PC-9 (cell line): Measurements from ENCODE around the gene USP13. TPM values are rescaled to one million over a fixed set of nuclear protein-coding genes. Genes with fewer than 3 reads are reported as not detected.

Experiments
- BruUV-seq: library from RNA; stranded (reverse); fragments of 400-500 nt; replicated peaks from 2 replicates; lab custom pipeline; 2021; lab: Mats Ljungman, UMichigan
- CTCF ChIA-PET: fragments of 300-600 bp; sonication (Branson Sonifier 250); formaldehyde crosslinking; loops from one replicate; lab custom pipeline; 2022; ENCODE audit warnings: antibody characterized with exemption; lab: Charles Lee
- POLR2A ChIA-PET: fragments of 300-600 bp; sonication (Branson Sonifier 250); formaldehyde crosslinking; loops from one replicate; lab custom pipeline; 2022; ENCODE audit warnings: antibody characterized with exemption; ENCODE audit not compliant: unreplicated experiment; lab: Charles Lee
- DNase-seq, 2 experiments: peaks; one replicate each; pipeline versions ENCODE4 v3.0.0 to v3.0.0-alpha.2; 2015 to 2022; ENCODE audit warnings: mixed read lengths in 1 of 2
- H2AFZ ChIP-seq: fragments of 200-600 bp; sonication (generic); 2 replicates; pipeline ENCODE4 v1.8.1; 2017; ENCODE audit warnings: antibody characterized with exemption
- H3F3A ChIP-seq: fragments of 200-600 bp; sonication (generic); 2 replicates; pipeline ENCODE4 v1.8.1; 2017; ENCODE audit warnings: antibody characterized with exemption, mild to moderate bottlenecking, low read depth; ENCODE audit not compliant: insufficient read depth
- H3K27ac ChIP-seq: fragments of 200-600 bp; sonication (generic); 2 replicates; pipeline ENCODE4 v1.6.1; 2016; ENCODE audit warnings: mixed run types
- H3K27me3 ChIP-seq: fragments of 200-600 bp; sonication (generic); 2 replicates; pipeline ENCODE4 v1.6.1; 2016; ENCODE audit warnings: low read depth, mixed run types; ENCODE audit not compliant: insufficient read depth
- H3K36me3 ChIP-seq: fragments of 200-600 bp; sonication (generic); 2 replicates; pipeline ENCODE4 v1.6.1; 2016; ENCODE audit warnings: low read depth, mixed run types
- H3K4me1 ChIP-seq: fragments of 200-600 bp; sonication (generic); replicated peaks from 2 replicates; pipeline ENCODE4 v1.6.1; 2016; ENCODE audit warnings: mixed run types; ENCODE audit not compliant: insufficient read depth
- H3K4me2 ChIP-seq: fragments of 200-600 bp; sonication (generic); 2 replicates; pipeline ENCODE4 v1.6.1; 2017; ENCODE audit warnings: mixed run types
- H3K4me3 ChIP-seq: fragments of 200-600 bp; sonication (generic); 2 replicates; pipeline ENCODE4 v1.6.1; 2016; ENCODE audit warnings: mixed run types
- H3K79me2 ChIP-seq: fragments of 200-600 bp; sonication (generic); 2 replicates; pipeline ENCODE4 v1.6.1; 2017; ENCODE audit warnings: low read depth, mixed run types
- H3K9me2 ChIP-seq: fragments of 200-600 bp; sonication (generic); 2 replicates; pipeline ENCODE4 v1.8.1; 2017; ENCODE audit warnings: mild to moderate bottlenecking; ENCODE audit not compliant: insufficient read depth
- H3K9me3 ChIP-seq: fragments of 200-600 bp; sonication (generic); 2 replicates; pipeline ENCODE4 v1.8.1; 2016; ENCODE audit warnings: low read depth; ENCODE audit not compliant: insufficient read depth
- H4K20me1 ChIP-seq: fragments of 200-600 bp; sonication (generic); 2 replicates; pipeline ENCODE4 v1.8.1; 2017; ENCODE audit not compliant: insufficient read depth
- EZH2 ChIP-seq: fragments of 200-600 bp; sonication (generic); IDR thresholded peaks from 2 replicates; pipeline ENCODE4 v1.8.0; 2017; ENCODE audit warnings: antibody characterized with exemption, low read depth
- intact Hi-C: fragments of 100-400 bp; cut with micrococcal nuclease; formaldehyde crosslinking; loops from one replicate; pipeline ENCODE4 v1.10.0; 2022; ENCODE audit not compliant: unreplicated experiment
- total RNA-seq: library from RNA; stranded (reverse); gene quantifications from 2 replicates; pipeline ENCODE4 v1.2.3, GENCODE V29; 2021
- TF ChIP-seq, protein P1 (sequence below): fragments of 200-600 bp; sonication (generic); conservative IDR thresholded peaks from 2 replicates; pipeline ENCODE4 v1.6.1; 2017; ENCODE audit warnings: mixed run types, antibody characterized with exemption, mild to moderate bottlenecking, moderate library complexity

Gene USP13
- total RNA-seq, 1 experiment from 2014 or later, result 24.7 TPM

DNA sequence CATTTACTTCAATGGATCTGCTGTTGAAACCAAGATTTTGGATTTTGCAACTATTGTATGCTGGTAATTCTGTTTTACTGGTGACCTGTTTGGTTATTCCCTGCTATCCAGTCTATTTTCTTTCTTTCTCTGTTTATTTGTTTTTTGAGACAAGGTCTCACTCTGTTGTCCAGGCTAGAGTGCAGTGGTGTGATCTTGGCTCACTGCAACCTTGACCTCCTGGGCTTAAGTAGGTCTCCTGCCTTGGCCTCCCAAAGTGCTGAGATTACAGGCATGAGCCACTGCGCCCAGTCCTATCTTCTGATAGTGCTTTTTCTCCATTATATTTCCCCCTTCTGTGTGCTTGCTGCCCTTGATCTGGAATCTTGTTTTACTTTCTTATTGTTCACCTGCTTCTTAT, 15.6 kb downstream of the USP13 start:
- Histone ChIP-seq H3K79me2 (peaks cover 75% of the 10 kb centered on the region), H3K27ac (no peak overlapping the region), H3K27me3 (no peaks in the 10 kb centered on the region), H3K4me1 (peaks cover 23% of the 10 kb centered on the region), H3K4me3 (no peak overlapping the region), H3K9me2 (no peaks in the 10 kb centered on the region), H4K20me1 (no peaks in the 10 kb centered on the region), H3K4me2 (no peak overlapping the region), H3F3A (peaks cover 21% of the 10 kb centered on the region), H3K36me3 (no peaks in the 10 kb centered on the region; the same call in 1 of the 2 replicates), H3K9me3 (no peaks in the 10 kb centered on the region), H2AFZ (no peak overlapping the region)
- no peak for TF ChIP-seq EZH2
- TF ChIP-seq, protein P1, sequence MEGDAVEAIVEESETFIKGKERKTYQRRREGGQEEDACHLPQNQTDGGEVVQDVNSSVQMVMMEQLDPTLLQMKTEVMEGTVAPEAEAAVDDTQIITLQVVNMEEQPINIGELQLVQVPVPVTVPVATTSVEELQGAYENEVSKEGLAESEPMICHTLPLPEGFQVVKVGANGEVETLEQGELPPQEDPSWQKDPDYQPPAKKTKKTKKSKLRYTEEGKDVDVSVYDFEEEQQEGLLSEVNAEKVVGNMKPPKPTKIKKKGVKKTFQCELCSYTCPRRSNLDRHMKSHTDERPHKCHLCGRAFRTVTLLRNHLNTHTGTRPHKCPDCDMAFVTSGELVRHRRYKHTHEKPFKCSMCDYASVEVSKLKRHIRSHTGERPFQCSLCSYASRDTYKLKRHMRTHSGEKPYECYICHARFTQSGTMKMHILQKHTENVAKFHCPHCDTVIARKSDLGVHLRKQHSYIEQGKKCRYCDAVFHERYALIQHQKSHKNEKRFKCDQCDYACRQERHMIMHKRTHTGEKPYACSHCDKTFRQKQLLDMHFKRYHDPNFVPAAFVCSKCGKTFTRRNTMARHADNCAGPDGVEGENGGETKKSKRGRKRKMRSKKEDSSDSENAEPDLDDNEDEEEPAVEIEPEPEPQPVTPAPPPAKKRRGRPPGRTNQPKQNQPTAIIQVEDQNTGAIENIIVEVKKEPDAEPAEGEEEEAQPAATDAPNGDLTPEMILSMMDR, result no peak
- BruUV-seq, result no TSS peak
- intact Hi-C loops, result no loop called here
- ChIA-PET POLR2A (no interaction called here), CTCF (no interaction called here)
- DNase-seq, result no peak

DNA sequence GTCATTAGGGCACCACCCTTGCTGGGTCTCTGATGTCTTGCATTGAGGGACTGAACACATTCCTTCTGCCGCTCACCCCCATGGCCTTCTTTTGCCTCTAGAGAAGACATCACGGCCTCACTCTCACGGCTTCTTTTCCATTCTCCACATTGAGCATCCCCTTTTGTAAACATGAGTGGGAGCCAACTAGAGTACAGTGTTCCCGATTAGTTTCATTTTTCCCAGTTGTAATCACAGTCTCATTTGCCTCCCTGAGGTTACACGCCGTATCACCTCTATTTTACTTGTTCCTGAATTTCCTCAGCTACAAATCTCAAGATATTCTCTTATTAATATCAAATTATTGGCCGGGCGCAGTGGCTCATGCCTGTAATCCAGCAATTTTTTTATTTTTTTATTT, 17.5 kb downstream of the USP13 start:
- Histone ChIP-seq H3K4me3 (no peak overlapping the region), H2AFZ (no peak overlapping the region), H3K27me3 (no peaks in the 10 kb centered on the region), H3K4me1 (peaks cover 35% of the 10 kb centered on the region), H3K36me3 (no peaks in the 10 kb centered on the region; the same call in 1 of the 2 replicates), H3K9me2 (no peaks in the 10 kb centered on the region), H3F3A (peaks cover 27% of the 10 kb centered on the region), H3K79me2 (peaks cover 75% of the 10 kb centered on the region), H4K20me1 (no peaks in the 10 kb centered on the region), H3K9me3 (no peaks in the 10 kb centered on the region), H3K27ac (no peak overlapping the region), H3K4me2 (no peak overlapping the region)
- no peak for DNase-seq
- no TSS peak for BruUV-seq
- TF ChIP-seq, protein P1, result no peak
- no peak for TF ChIP-seq EZH2
- CTCF ChIA-PET, result no interaction called here
- POLR2A ChIA-PET, result no interaction called here
- intact Hi-C loops, result no loop called here

DNA sequence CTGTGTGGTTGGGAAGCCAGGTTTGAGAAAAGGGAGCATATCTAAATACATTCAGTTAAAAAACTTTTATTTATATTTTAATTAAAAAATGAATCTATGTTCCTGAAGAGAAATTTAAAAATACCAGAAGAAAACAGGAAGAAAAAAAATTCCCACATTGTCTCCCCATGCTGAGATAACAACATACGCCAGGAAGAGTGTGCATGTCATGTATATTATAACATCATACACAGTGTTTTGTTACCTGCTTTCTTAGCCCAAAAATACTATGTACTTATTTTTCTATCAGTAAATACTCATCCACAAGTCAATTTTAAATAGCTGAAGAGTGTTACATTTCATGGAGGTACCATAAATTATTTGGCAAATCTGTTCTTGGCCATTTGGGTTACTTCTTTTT, 18.5 kb downstream of the USP13 start:
- POLR2A ChIA-PET, result no interaction called here
- intact Hi-C loops, result no loop called here
- Histone ChIP-seq H3K9me3 (no peaks in the 10 kb centered on the region), H3K36me3 (no peaks in the 10 kb centered on the region; the same call in 1 of the 2 replicates), H2AFZ (no peak overlapping the region), H3K4me1 (peaks cover 35% of the 10 kb centered on the region), H3K9me2 (no peaks in the 10 kb centered on the region), H3K4me3 (no peak overlapping the region), H4K20me1 (no peaks in the 10 kb centered on the region), H3K27ac (peak overlapping the region; percentile 22; the same call in 1 of the 2 replicates), H3K27me3 (no peaks in the 10 kb centered on the region), H3F3A (peaks cover 27% of the 10 kb centered on the region), H3K79me2 (peaks cover 74% of the 10 kb centered on the region), H3K4me2 (no peak overlapping the region)
- DNase-seq, result no peak
- TF ChIP-seq EZH2, result no peak
- TF ChIP-seq, protein P1, result no peak
- BruUV-seq, result no TSS peak
- CTCF ChIA-PET, result no interaction called here
